HFF-Myc (cell line): Measurements from ENCODE around the gene SLCO1A2.

Experiments
- DNase-seq: peaks from one replicate; pipeline ENCODE4 v3.0.0-alpha.2; 2011; ENCODE audit warnings: low read depth; ENCODE audit errors: extremely low read depth
- H3K4me3 ChIP-seq: replicated peaks from 2 replicates; pipeline ENCODE4 v1.5.1; 2011; ENCODE audit warnings: low read depth, mild to moderate bottlenecking, control low read depth, low read length
- CTCF ChIP-seq: IDR thresholded peaks from 2 replicates; pipeline ENCODE4 v1.5.1; 2012; ENCODE audit warnings: mild to moderate bottlenecking, low read depth, low read length, control low read depth; ENCODE audit errors: missing control alignments

The SLCO1A2 gene

GRCh38 chr12:21221072-21221471 is 113.6 kb downstream of the SLCO1A2 start:
- DNase-seq: no peak
- TF ChIP-seq CTCF: no peak
- no peak overlapping the region for H3K4me3 ChIP-seq

GRCh38 chr12:21220266-21220665 is 114.5 kb downstream of the SLCO1A2 start:
- H3K4me3 ChIP-seq: no peak overlapping the region
- TF ChIP-seq CTCF: no peak
- no peak for DNase-seq

- no peak overlapping the region for H3K4me3 ChIP-seq
- TF ChIP-seq CTCF: no peak
- DNase-seq: no peak
These were observed 115.5 kb downstream of the SLCO1A2 start for GRCh38 chr12:21219206-21219605.
